ENCODE data around the gene TLX3. TPM values are rescaled to one million over a fixed set of nuclear protein-coding genes. Genes with fewer than 3 reads are reported as not detected.

Gene TLX3
- total RNA-seq, 1 experiment from 2014 or later: not detected

- Mint-ChIP-seq H3K4me3 (peak overlapping the region; percentile 54), H3K4me1 (peaks cover 44% of the 10 kb centered on the region), H3K27ac (no peak overlapping the region), H3K9me3 (no peaks in the 10 kb centered on the region), H3K36me3 (no peaks in the 10 kb centered on the region), H3K27me3 (ENCODE audit: low read depth) (peaks cover 98% of the 10 kb centered on the region)
- no peak for ATAC-seq
- peak; percentile 18 for DNase-seq (ENCODE audit: low spot score)
- ChIA-PET POLR2A (no interaction called here), CTCF (interaction anchor here (1.4 kb wide), 1 partner anchor 104 kb away, joined by 3 read pairs; no protein-coding TSS in a partner anchor)
- no peak for TF ChIP-seq CREB1 (CRISPR knock-in tag; IDR thresholded peaks at IDR 0.05)
- 0 out of 2 replicates have a peak, but pooled peaks have one; percentile 2 for TF ChIP-seq ZNF317 (CRISPR knock-in tag; IDR thresholded peaks at IDR 0.05; ENCODE audit: borderline replicate concordance, low read depth)
These were observed 1.8 kb downstream of the TLX3 start for GRCh38 chr5:171310819-171311321.

- peak overlapping the region; percentile 55 for H3K4me3 Mint-ChIP-seq
- CTCF ChIA-PET: interaction anchor here (1.4 kb wide), 1 partner anchor 104 kb away, joined by 3 read pairs; no protein-coding TSS in a partner anchor
- TF ChIP-seq FOXK1 (CRISPR knock-in tag; IDR thresholded peaks at IDR 0.05) (peak; percentile 25; the same call in 1 of the 2 replicates), ATF3 (CRISPR knock-in tag; conservative IDR thresholded peaks at IDR 0.05) (no peak), ZNF281 (CRISPR knock-in tag; IDR thresholded peaks at IDR 0.05) (peak; percentile 46; the same call in 1 of the 2 replicates), ETV6 (CRISPR knock-in tag; IDR thresholded peaks at IDR 0.05) (no peak), FOXP1 (CRISPR knock-in tag; IDR thresholded peaks at IDR 0.05; ENCODE audit: borderline replicate concordance) (0 out of 2 replicates have a peak, but pooled peaks have one; percentile 58), HMGA2 (CRISPR knock-in tag; IDR thresholded peaks at IDR 0.05) (no peak), AFF4 (CRISPR knock-in tag; IDR thresholded peaks at IDR 0.05; ENCODE audit: borderline replicate concordance) (no peak), RELA (CRISPR knock-in tag; IDR thresholded peaks at IDR 0.05; ENCODE audit: borderline replicate concordance) (no peak), CBFB (CRISPR knock-in tag; IDR thresholded peaks at IDR 0.05; ENCODE audit: low read depth) (no peak), OVOL2 (CRISPR knock-in tag; IDR thresholded peaks at IDR 0.05; ENCODE audit: borderline replicate concordance) (no peak), ZNF317 (CRISPR knock-in tag; IDR thresholded peaks at IDR 0.05; ENCODE audit: borderline replicate concordance, low read depth) (0 out of 2 replicates have a peak, but pooled peaks have one; percentile 1), GABPB1 (CRISPR knock-in tag; IDR thresholded peaks at IDR 0.05) (no peak), ZBTB43 (CRISPR knock-in tag; IDR thresholded peaks at IDR 0.05) (no peak), JAZF1 (CRISPR knock-in tag; IDR thresholded peaks at IDR 0.05) (no peak), SMAD4 (CRISPR knock-in tag; IDR thresholded peaks at IDR 0.05) (no peak), E2F5 (CRISPR knock-in tag; IDR thresholded peaks at IDR 0.05) (peak; percentile 40; the same call in 1 of the 2 replicates), MYBL2 (CRISPR knock-in tag; IDR thresholded peaks at IDR 0.05) (0 out of 2 replicates have a peak, but pooled peaks have one; percentile 35), AR (CRISPR knock-in tag; IDR thresholded peaks at IDR 0.05) (no peak)
These were observed 2.5 kb downstream of the TLX3 start for GRCh38 chr5:171311322-171312077.

More at GRCh38 chr5:171311322-171312077, 2.5 kb downstream of the TLX3 start:
- no peaks in the 10 kb centered on the region for H3K9me3 Mint-ChIP-seq
- ATAC-seq (peak; percentile 3), DNase-seq (ENCODE audit: low spot score) (peak; percentile 65)
- no peaks in the 10 kb centered on the region for H3K36me3 Mint-ChIP-seq
- peaks cover 98% of the 10 kb centered on the region for H3K27me3 Mint-ChIP-seq (ENCODE audit: low read depth)
- no peak overlapping the region for H3K27ac Mint-ChIP-seq
- POLR2A ChIA-PET: no interaction called here
- H3K4me1 Mint-ChIP-seq: peaks cover 50% of the 10 kb centered on the region

Data from WTC11 (cell line).